HG03575 (cell line): ENCODE results near the gene TPRG1L.
A peak's percentile ranks its signal among the peaks of the same experiment; 100 is the strongest.
"Not testable (repeated sequence)": the region's sequence is repeated elsewhere in the genome, so short reads cannot be mapped to it uniquely, and the experiment has no call there.

Experiments used
- ATAC-seq: cut with Tn5 transposase; IDR thresholded peaks from one replicate; pipeline ENCODE4 v1.9.1; 2021; ENCODE audit not compliant: unreplicated experiment, insufficient number of reproducible peaks, low FRiP score; ENCODE audit errors: extremely low read depth

The TPRG1L gene

GRCh38 chr1:3624200-3625136 lies at the start of gene TPRG1L:
TSS of gene TPRG1L (plus strand) at chr1:3625015. CDS start at chr1:3625073, 58 bp downstream.
- peak; percentile 73 for ATAC-seq

GRCh38 chr1:3575515-3575914 lies 49.3 kb upstream of the TPRG1L start:
- ATAC-seq: not testable (repeated sequence)

GRCh38 chr1:3575993-3576392 lies 48.8 kb upstream of the TPRG1L start:
- no peak for ATAC-seq

DNA sequence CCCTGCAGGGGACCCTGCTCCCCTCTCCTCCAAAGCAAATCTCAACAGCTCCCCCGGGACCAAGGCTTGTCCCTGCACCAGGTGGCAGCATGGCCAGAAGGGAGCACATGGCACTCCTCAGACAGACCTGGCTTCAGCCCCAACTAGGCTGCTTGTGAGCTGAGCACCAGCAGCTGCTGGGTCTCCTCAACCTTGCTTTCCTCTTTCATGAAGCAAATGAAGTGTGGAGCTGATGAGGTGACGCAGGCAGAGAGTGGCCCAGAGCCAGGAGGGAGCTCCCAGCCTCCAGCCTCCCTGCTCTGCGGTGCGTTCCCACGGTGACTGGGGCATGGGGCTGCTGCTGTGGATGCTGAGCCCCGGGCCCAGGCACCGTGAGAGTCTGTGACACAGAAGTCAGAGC lies 47.5 kb upstream of the TPRG1L start:
- no peak for ATAC-seq

- ATAC-seq: no peak
Observed at GRCh38 chr1:3577711-3578432, 46.9 kb upstream of the TPRG1L start.

DNA sequence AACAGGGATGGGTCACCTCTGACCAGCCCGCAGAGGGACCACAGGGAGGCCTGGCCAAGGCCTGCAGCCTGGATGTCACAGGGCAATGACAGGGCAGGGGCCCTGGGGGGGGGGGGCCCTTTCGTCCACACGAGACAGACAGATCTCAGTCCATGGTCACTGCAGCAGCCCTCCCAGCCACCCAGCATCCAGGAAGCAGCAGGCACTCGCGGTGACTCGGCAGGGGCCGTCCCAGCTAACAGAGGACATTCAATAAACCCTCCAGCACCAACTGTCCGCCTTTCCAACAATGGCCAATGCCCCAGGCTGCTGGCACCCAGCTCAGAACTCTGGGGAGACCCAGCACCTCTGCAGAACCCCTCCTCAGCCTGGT lies 46.4 kb upstream of the TPRG1L start:
- ATAC-seq: no peak

DNA sequence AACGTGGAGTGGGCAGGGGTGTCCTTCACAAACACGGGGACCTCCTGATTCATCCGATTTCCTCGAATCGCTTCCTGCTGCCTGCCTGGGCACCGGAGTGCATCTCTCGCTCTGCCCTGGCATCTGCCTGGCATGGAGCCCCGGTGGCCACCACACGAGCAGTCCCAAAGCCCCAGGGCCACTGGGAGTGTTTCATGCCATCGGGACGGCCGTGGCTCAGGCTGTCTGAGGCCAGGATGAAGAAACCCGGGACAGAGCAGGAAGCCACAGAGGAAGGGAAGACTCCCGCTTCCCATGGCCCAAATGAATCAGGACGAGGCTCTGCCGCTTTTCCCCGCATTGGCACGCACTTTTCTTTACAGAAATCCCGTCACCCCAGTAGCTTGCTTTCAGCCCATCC lies 45.9 kb upstream of the TPRG1L start:
- no peak for ATAC-seq

DNA sequence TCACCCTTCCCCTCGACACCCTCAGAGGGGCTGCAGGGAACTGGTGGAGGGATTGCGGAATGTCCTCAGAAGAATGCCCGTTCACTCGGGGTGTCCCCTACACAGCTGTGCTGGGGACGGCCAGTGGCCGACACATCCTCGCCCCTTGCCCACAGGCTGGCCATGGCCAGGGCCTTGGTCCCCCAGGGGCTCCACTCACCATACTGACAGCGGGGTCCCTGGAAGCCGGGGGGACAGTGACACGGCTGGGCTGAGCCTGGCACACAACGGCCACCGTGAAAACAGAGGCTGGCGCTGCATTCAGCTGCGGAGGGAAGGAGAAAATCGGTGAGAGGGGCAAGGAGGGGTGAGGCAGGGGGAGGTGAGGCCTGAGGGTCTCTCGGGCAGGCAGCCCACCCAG lies 45.2 kb upstream of the TPRG1L start:
- no peak for ATAC-seq

GRCh38 chr1:3580231-3580630 lies 44.6 kb upstream of the TPRG1L start:
- ATAC-seq: no peak

GRCh38 chr1:3581296-3582036 lies 43.3 kb upstream of the TPRG1L start:
- ATAC-seq: no peak

DNA sequence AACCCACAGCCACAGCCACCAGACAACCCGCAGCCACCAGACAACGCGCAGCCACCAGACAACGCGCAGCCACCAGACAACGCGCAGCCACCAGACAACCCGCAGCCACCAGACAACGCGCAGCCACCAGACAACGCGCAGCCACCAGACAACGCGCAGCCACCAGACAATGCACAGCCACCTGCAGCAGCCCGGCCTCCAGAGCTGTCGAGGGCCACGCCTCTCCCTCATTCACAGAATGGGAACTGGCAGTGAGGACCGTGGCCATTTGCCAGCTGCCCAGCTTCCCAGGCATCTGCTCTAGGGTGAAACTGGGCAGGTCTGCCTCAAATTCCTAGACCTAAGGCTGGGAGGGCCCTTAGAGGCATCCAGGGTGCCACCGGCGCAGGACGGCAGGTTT lies 41.1 kb upstream of the TPRG1L start:
- ATAC-seq: not testable (repeated sequence)

DNA sequence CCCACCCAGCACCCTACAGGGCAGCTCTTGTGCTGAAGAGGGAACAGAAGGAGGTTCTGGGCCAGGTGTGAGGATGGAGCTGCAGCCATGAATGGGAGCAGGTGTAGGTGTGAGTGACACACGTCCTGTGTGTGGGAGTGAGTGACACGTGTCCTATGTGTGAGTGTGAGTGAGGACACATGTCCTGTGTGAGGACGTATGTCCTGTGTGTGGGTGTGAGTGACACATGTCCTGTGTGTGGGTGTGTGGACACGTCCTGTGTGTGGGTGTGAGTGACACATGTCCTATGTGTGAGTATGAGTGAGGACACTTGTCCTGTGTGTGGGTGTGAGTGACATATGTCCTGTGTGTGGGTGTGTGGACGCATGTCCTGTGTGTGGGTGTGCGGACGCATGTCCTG lies 39.9 kb upstream of the TPRG1L start:
- no peak for ATAC-seq

DNA sequence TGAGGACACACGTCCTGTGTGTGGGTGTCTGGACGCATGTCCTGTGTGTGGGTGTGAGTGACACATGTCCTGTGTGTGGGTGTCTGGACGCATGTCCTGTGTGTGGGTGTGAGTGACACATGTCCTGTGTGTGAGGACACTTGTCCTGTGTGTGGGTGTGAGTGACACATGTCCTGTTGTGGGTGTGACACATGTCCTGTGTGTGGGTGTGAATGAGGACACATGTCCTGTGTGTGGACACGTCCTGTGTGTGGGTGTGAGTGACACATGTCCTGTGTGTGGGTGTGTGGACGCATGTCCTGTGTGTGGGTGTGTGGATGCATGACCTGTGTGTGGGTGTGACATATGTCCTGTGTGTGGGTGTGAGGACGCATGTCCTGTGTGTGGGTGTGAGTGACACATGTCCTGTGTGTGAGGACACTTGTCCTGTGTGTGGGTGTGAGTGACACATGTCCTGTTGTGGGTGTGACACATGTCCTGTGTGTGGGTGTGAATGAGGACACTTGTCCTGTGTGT lies 39.4 kb upstream of the TPRG1L start:
- ATAC-seq: not testable (repeated sequence)

DNA sequence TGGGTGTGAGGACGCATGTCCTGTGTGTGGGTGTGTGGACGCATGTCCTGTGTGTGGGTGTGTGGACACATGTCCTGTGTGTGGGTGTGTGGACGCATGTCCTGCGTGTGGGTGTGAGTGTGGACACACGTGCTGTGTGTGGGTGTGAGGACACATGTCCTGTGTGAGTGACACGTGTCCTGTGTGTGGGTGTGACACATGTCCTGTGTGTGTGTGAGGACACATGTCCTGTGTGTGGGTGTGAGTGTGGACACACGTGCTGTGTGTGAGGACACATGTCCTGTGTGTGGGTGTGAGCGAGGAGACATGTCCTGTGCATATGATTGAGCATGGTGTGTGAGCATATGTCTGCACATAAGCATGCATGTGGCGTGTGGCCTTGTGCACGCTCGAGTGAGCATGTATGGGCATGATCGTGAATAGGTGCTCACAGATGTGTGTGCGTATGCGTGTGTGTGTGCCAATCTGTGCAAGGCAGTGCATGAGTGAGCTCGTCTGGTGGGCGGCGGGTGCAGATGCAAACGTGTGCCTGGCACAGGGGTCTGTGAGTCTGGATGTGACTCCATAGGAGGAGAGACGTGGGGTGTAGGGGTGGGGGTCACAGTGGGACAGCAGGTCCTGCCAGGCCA lies 38.8 kb upstream of the TPRG1L start:
- ATAC-seq: no peak

DNA sequence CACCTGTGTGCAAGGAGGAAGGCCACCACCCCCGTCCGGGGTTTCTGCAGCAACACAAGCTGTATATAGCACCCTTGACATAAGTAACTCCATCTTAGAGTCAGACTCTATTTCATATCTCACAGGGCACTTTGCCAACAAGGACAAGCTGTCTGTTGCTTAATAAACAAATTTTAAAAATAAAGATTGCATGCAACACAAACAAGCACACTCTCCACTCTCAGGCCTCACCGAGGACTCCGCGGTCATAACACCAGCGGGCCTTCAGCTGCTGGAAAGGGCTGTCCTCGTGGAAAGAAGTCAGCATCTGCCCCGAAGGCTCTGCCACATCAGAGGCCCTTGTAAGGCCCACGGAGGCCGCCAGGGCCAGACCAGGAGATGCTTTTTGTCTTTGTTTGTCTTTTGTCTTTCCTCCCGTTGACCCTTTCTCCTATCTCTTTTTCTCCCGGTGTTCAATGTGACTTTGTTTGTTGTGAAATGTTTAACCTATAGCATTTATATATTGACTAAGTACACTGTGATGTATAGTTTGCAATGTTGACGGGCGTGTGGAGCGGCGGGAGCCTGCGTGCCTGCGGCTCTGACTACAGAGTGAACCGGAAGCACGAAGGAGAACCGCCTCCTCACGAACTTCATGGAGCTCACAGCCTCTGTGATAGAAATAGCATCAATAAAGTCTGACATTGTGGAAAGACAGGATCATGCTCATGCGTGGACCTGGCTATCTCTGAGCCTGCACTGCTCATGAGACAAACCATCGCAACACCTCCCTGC lies 37.6 kb upstream of the TPRG1L start:
- ATAC-seq: no peak

- no peak for ATAC-seq
Observed at GRCh38 chr1:3588395-3588794, 36.4 kb upstream of the TPRG1L start.

GRCh38 chr1:3590139-3590763 lies 34.6 kb upstream of the TPRG1L start:
- no peak for ATAC-seq
